Adipocyte (in vitro differentiated cells): ENCODE results near the gene NFS1.
A peak's percentile ranks its signal among the peaks of the same experiment; 100 is the strongest.
"Not testable (repeated sequence)": the region's sequence is repeated elsewhere in the genome, so short reads cannot be mapped to it uniquely, and the experiment has no call there.

Experiments used
- DNase-seq: peaks from one replicate; pipeline ENCODE4 v3.0.0-alpha.2; 2015; ENCODE audit warnings: low read depth
- H3K27me3 ChIP-seq: replicated peaks from 2 replicates; pipeline ENCODE4 v1.7.0; 2013; ENCODE audit warnings: mild to moderate bottlenecking, low read length, moderate library complexity; ENCODE audit not compliant: control insufficient read depth, insufficient read depth
- H3K36me3 ChIP-seq: 2 replicates; pipeline ENCODE4 v1.7.0; 2013; ENCODE audit warnings: low read length, mild to moderate bottlenecking, moderate library complexity; ENCODE audit not compliant: control insufficient read depth, insufficient read depth, severe bottlenecking
- H3K4me1 ChIP-seq: 2 replicates; pipeline ENCODE4 v1.7.0; 2013; ENCODE audit warnings: mild to moderate bottlenecking, low read length, moderate library complexity; ENCODE audit not compliant: control insufficient read depth, insufficient read depth
- H3K4me3 ChIP-seq: 2 replicates; pipeline ENCODE4 v1.7.0; 2013; ENCODE audit warnings: mild to moderate bottlenecking, low read length, moderate library complexity
- H3K9ac ChIP-seq: 2 replicates; pipeline ENCODE4 v1.7.0; 2013; ENCODE audit warnings: mild to moderate bottlenecking, low read length, moderate library complexity
- H3K9me3 ChIP-seq: 2 replicates; pipeline ENCODE4 v1.7.0; 2013; ENCODE audit warnings: mild to moderate bottlenecking, low read length, moderate library complexity; ENCODE audit not compliant: control insufficient read depth

NFS1 gene

DNA sequence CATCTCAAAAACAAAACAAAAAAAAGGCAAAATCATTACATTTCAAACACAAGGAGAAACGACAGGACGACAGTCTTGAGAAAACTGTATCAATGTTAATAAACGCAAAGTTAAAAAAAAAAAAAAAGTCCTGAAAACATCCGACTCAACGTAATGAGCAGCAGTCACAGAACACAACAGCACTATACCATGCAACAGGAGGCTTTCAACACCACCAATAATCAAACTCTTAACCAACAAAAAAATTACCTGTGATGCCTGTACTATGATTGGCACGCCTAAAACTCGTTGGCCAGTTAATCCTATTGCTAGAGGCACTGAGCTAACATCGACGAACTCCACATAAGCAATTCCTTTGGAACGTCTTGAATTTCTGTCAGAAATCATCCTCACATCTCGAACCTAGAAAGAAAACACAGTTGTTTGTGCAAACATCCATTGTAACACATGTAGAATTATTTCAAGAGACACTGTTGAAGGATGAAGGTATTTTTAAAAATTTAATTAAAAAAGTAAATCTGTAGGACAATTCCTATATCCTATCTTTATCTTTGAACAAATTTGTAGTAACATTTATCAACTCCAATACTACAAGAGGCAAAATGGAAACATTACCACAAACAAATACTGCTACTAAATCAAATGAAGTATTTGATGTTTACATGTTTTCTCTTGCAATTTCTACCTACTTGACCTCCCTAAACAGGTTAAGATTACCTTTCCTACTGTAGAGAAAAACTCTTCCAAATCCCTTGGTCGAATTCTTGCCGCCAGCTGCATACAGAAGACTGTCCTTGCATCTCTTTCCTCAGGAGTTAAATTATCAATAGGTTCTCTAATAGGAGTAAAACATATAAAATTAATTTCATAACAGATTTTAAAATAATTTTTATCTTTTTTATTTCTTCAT is 25.4 kb upstream of the NFS1 start:
- Histone ChIP-seq H3K9me3 (no peaks in the 10 kb centered on the region), H3K4me1 (peaks cover 14% of the 10 kb centered on the region), H3K9ac (no peak overlapping the region), H3K27me3 (no peaks in the 10 kb centered on the region), H3K36me3 (peaks cover 98% of the 10 kb centered on the region), H3K4me3 (no peak overlapping the region)
- DNase-seq, result no peak

DNA sequence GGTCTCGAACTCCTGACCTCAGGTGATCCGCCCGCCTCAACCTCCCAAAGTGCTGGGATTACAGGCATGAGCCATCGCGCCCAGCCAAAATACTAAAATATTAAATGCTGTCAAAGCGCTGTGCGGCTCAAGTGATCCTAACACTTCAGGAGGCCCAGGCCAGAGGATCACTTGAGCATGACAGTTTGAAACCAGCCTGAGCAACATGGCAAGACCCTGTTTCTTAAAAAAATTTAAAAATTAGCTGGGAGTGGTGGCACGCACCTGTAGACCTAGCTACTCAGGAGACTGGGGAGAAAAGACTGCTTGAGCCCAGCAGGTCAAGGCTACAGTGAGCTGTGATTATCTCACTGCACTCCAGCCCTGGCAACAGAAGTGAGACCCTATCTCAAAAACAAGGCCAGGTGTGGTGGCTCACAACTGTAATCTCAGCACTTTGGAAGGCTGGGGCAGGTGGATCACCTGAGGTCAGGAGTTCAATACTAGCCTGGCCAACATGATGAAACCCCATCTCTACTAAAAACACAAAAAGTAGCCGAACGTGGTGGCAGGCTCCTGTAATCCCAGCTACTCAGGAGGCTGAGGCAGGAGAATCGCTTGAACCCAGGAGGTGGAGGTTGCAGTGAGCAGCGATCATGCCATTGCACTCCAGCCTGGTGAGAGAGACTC is 24.6 kb upstream of the NFS1 start:
- H3K36me3 ChIP-seq, result peaks cover 98% of the 10 kb centered on the region
- not testable (repeated sequence) for H3K27me3 ChIP-seq, H3K9ac ChIP-seq, DNase-seq, H3K9me3 ChIP-seq, H3K4me3 ChIP-seq
- H3K4me1 ChIP-seq, result peaks cover 17% of the 10 kb centered on the region

DNA sequence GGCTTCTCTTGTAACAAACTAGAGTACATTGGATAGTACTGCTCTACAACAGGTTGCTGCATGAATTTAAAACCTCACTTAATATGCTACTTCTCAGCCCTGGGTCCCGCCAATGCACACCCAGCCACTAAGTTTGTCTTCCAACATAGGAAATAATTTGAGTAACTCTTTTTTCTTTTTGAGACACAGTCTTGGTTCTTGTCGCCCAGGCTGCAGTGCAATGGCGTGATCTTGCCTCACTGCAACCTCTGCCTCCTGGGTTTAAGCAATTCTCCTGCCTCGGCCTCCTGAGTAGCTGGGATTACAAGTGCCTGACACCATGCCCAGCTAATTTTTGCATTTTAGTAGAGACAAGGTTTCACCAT is 24.1 kb upstream of the NFS1 start:
- H3K27me3 ChIP-seq, H3K9me3 ChIP-seq, H3K9ac ChIP-seq, H3K4me3 ChIP-seq, DNase-seq: not testable (repeated sequence)
- peaks cover 98% of the 10 kb centered on the region for H3K36me3 ChIP-seq
- peaks cover 19% of the 10 kb centered on the region for H3K4me1 ChIP-seq

DNA sequence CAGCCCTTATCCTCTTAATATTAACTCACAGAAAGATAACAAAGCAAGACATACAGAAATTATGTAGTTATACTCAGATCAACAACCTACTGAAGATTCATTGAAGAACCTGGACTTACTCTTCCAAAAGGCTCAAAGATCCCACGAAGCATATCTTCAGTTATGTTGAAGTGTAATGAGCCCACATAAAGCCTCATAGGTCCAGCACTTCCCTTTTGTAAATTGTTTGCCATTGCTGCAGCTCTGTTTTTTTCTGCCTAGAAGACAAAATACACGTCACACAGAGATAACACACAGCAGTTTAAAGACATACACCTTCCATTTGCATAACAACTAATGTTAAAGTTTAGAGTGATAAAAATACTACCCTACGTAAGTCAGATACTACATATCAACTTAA is 22.5 kb upstream of the NFS1 start:
- Histone ChIP-seq H3K4me3 (no peak overlapping the region), H3K9ac (no peak overlapping the region), H3K9me3 (no peaks in the 10 kb centered on the region), H3K36me3 (peaks cover 99% of the 10 kb centered on the region), H3K27me3 (no peaks in the 10 kb centered on the region), H3K4me1 (peaks cover 25% of the 10 kb centered on the region)
- no peak for DNase-seq

DNA sequence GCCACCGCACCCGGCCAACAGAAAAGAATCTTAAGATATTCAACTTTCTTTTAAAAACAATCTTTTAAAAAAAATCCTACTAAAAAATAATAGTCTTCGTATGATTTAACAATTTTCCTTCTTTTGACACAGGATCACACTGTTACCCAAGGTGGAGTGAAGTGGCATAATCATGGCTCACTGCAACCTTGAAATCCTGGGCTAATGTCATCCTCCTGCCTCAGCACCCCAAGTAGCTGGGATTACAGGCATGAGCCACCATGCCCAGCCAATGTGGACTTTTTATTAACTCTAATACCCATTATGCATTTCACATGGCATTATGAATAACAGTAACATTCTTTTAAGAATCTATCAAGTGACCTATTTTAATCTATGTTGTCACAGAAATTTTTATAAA is 22.1 kb upstream of the NFS1 start:
- Histone ChIP-seq H3K4me1 (peaks cover 25% of the 10 kb centered on the region), H3K9ac (no peak overlapping the region), H3K9me3 (no peaks in the 10 kb centered on the region), H3K27me3 (no peaks in the 10 kb centered on the region), H3K4me3 (no peak overlapping the region), H3K36me3 (peaks cover 99% of the 10 kb centered on the region)
- DNase-seq, result no peak

DNA sequence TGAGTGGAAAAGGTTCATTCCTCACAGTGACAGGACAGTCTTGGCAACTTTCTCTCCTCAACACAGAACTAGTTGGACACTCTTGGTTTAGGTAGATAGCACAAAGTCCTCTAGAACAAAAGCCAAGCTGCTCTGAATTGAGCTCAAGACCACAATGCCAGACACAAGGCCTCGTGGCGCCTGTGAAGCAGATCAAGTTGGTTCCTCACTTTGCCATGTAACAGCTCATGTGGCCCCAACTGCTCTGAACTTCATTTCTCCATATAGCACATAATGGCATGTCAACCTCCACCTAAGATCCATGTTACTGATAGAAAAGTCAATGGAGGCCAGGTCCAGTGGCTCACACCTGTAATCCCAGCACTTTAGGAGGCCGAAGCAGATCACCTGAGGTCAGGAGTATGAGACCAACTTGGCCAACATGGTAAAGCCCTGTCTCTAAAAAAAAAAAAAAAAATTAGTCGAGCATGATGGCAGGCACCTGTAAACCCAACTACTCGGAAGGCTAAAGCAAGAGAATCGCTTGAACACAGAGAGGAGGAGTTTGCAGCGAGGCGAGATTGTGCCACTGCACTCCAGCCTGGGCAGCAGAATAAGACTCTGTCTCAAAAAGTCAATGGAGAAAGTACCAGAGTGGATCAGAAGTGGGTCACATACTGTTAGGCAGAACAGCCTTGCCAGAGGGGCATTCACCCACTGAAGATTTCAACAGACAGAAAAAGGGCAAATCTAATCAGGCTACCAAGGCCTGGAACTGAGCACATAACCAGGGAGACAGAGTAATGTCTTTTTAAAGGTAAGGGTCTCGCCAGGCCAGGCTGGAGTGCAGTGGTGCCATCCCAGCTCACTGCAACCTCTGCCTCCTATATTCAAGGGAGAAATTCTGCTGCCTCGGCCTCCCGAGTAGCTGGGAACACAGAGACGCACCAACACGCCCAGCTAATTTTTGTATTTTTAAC is 21.3 kb upstream of the NFS1 start:
- Histone ChIP-seq H3K4me3 (no peak overlapping the region), H3K9ac (no peak overlapping the region), H3K4me1 (peaks cover 25% of the 10 kb centered on the region), H3K27me3 (no peaks in the 10 kb centered on the region), H3K9me3 (no peaks in the 10 kb centered on the region), H3K36me3 (peaks cover 100% of the 10 kb centered on the region)
- DNase-seq, result no peak

DNA sequence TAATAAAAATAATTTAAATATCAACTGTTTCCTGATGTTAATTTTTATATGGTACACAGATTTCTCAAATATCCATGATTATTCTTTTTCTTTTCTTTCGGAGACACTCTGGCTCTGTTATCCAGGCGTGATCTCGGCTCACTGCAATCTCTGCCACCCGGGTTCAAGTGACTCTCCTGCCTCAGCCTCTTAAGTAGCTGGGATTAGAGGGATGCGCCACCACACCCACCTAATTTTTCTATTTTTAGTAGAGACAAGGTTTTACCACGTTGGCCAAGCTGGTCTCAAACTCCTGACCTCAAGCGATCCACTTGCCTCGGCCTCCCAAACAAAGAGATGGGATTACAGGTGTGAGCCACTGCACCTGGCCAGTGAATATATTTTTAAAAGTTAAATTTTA is 20.6 kb upstream of the NFS1 start:
- Histone ChIP-seq H3K4me3 (no peak overlapping the region), H3K9me3 (no peaks in the 10 kb centered on the region), H3K27me3 (no peaks in the 10 kb centered on the region), H3K36me3 (peaks cover 100% of the 10 kb centered on the region), H3K4me1 (peaks cover 25% of the 10 kb centered on the region), H3K9ac (no peak overlapping the region)
- no peak for DNase-seq

DNA sequence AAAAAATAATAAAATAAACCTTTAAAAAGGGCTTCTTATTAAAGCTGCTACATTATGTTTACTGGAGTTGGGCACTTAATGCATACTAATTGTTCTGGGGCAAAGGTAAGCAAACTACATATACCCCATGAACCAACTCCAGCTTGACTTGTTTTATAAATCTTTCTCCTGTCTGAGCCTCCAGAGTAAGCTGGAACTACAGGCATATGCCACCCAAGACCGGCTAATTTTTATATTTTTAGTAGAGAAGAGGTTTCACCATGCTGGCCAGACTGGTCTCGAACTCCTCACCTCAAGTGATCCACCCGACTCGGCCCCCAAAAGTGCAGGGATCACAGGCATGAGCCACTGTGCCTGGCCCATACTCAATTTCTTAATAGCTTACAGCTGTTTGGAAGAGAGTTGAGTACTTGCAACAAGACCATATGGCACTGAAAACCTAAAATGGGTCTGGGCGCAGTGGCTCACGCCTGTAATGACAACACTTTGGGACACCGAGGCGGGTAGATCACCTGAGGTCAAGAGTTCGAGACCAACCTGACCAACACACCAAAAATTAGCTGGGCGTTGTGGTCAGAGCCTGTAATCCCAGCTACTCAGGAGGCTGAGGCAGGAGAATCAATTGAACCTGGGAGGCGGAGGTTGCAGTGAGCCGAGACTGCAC is 20.0 kb upstream of the NFS1 start:
- Histone ChIP-seq H3K36me3 (peaks cover 100% of the 10 kb centered on the region), H3K4me3 (no peak overlapping the region), H3K9me3 (no peaks in the 10 kb centered on the region), H3K27me3 (no peaks in the 10 kb centered on the region), H3K9ac (no peak overlapping the region), H3K4me1 (peaks cover 25% of the 10 kb centered on the region)
- DNase-seq, result peak; percentile 35

DNA sequence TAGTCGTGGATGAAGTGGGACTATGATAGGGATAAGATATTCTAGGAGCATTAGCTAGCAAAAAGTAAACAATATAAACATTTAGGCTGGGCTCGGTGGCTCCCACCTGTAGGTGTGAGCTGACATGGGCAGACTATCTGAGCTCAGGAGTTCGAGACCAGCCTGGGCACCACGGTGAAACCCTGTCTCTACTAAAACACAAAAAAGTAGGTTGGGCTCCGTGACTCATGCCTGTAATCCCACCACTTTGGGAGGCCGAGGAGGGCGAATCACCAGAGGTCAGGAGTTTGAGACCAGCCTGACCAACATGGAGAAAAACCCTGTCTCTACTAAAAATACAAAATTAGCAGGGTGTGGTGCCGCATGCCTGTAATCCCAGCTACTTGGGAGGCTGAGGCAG is 19.2 kb upstream of the NFS1 start:
- H3K4me3 ChIP-seq, H3K9ac ChIP-seq, H3K27me3 ChIP-seq, H3K9me3 ChIP-seq: not testable (repeated sequence)
- H3K36me3 ChIP-seq, result peaks cover 100% of the 10 kb centered on the region
- H3K4me1 ChIP-seq, result peaks cover 25% of the 10 kb centered on the region
- DNase-seq, result peak; percentile 27

DNA sequence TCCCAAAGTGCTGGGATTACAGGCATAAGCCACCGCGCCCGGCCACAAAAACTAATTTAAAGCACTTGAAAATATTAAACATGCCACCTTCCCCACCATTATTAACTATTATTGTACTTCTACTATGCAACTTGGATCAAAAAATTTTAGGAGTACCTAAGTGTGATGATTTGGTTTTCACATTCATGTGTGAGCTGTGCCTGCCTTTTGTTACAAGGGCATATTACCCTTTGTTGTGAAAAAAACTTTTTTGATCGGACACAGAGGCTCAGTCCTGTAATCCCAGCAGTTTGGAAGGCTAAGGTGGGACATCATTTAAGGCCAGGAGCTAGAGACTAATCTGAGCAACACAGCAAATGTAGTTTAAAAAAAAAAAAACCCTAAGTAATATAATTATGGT is 17.2 kb upstream of the NFS1 start:
- H3K27me3 ChIP-seq, result no peaks in the 10 kb centered on the region
- DNase-seq, result no peak
- H3K9ac ChIP-seq, result no peak overlapping the region
- H3K4me3 ChIP-seq, result no peak overlapping the region
- peaks cover 32% of the 10 kb centered on the region for H3K4me1 ChIP-seq
- H3K36me3 ChIP-seq, result peaks cover 98% of the 10 kb centered on the region
- no peaks in the 10 kb centered on the region for H3K9me3 ChIP-seq
